Posterior vena cava (tissue), 2 donors: Measurements from ENCODE around the gene RPL35A. TPM values are rescaled to one million over a fixed set of nuclear protein-coding genes. Genes with fewer than 3 reads are reported as not detected.
A peak's percentile ranks its signal among the peaks of the same experiment; 100 is the strongest.
"Not testable (repeated sequence)": the region's sequence is repeated elsewhere in the genome, so short reads cannot be mapped to it uniquely, and the experiment has no call there.

ENCODE experiments used
- DNase-seq: peaks from one replicate; pipeline ENCODE4 v3.0.0-alpha.2; 2020; ENCODE audit warnings: low spot score
- intact Hi-C, 2 donors: fragments of 100-400 bp; cut with DNase I; formaldehyde crosslinking; loops; one replicate each; pipeline versions ENCODE4 v1.14.1 to v1.14.2; 2022 to 2023
- long read RNA-seq, 2 donors: library from polyadenylated mRNA; unstranded; transcript quantifications; one replicate each; pipeline ENCODE4 v2.0.0, GENCODE V29; 2020 to 2021
- total RNA-seq, 2 donors: library from RNA; stranded (reverse); fragmentation: NEBNext Ultra II Directional; extraction: Animal tissue kit (Norgen Biotek cat#: 25700); gene quantifications; one replicate each; pipeline ENCODE4 v1.2.1, GENCODE V29; 2021
- donor health status: DM: yes; HTN: yes; CAD: no.
- donor health status: DM: yes; HTN: yes; CAD: no.

Gene RPL35A
- 100 to 1,000 TPM; 655 to 664 TPM for total RNA-seq
- long read RNA-seq, donor 1, transcript RPL35A-206 (5 exons, 1,444 nt): major isoform, 67 of 74 reads
- long read RNA-seq, donor 1, partial matches to known transcripts: 0 of 74 reads
- long read RNA-seq, donor 1, other reads (novel, unspliced or antisense): 2 of 74 reads
- long read RNA-seq, donor 2, transcript RPL35A-206 (5 exons, 1,444 nt): major isoform, 149 of 166 reads
- long read RNA-seq, donor 2, partial matches to known transcripts: 12 of 166 reads
- long read RNA-seq, donor 2, other reads (novel, unspliced or antisense): 0 of 166 reads

DNA sequence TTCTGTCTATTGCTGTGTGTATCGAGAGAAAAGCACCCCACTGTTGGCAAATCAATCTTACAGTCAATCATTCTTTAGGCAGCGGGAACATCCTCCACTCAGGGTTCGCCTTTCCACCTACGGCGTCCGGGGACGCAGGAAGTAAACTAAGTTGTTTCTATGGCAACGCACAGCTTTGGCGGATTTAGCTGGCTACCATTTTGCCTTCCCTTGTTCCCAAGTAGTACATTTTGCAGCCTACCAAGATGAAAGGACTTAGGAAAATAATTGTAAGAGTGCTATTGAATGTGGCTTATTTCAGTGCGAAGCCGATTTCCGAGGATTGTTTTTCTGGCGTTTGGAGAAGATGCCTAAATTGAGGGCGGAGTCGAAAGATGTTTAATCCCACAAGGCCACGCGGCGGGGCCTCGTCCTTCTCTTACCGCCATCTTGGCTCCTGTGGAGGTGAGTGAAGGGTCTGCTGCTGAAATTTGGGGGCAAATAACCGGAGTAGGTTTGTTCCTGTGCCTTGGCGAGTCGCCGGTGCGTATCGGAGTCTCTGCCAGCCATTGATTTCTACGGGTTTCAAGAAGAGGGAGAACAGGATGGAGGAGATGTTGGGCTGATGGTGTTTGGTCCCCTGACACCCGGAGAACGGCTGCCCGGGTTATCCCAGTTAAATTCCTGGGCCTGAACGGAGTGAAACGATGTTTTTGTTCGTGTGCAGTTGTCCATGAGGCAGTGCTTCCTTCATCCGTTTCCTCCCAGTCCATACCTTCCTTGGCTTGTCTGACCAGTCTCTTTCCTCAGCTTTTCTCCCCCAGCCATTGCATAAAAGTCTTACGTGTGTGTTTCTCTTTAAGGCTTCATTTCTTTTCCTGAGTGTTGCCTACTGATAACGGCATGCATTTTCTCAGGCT lies at the start of gene RPL35A:
TSS of gene RPL35A (plus strand) at position 413 of the 899 bp plus-strand sequence. CDS start 778 bp downstream, outside the sequence.
- intact Hi-C loops: loop anchor here in 1 of 2 donors (5.0 kb wide), 1 partner anchor 43 kb away; no protein-coding TSS in a partner anchor
- DNase-seq: peak; percentile 96

DNA sequence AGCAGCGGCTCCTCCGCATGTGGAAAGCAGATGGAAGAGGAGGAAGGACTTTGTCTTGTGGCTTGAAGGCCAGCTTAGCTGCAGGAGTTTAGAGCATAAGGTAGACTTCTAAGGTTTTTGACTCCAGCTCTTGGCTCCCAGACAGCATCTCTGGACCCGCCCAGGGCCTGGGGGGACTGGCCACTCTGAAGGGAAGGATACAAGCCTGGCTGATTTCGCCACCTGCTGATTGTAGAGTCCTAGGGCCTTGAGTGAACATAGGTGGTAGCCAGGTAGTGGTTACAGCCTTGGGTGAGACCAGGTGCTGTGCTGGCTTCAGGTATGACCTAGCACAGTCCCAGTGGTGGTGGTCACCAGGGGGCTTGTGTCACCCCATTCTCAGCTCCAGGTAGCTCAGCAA lies 48.4 kb upstream of the RPL35A start:
- DNase-seq: no peak
- intact Hi-C loops: no loop called here

DNA sequence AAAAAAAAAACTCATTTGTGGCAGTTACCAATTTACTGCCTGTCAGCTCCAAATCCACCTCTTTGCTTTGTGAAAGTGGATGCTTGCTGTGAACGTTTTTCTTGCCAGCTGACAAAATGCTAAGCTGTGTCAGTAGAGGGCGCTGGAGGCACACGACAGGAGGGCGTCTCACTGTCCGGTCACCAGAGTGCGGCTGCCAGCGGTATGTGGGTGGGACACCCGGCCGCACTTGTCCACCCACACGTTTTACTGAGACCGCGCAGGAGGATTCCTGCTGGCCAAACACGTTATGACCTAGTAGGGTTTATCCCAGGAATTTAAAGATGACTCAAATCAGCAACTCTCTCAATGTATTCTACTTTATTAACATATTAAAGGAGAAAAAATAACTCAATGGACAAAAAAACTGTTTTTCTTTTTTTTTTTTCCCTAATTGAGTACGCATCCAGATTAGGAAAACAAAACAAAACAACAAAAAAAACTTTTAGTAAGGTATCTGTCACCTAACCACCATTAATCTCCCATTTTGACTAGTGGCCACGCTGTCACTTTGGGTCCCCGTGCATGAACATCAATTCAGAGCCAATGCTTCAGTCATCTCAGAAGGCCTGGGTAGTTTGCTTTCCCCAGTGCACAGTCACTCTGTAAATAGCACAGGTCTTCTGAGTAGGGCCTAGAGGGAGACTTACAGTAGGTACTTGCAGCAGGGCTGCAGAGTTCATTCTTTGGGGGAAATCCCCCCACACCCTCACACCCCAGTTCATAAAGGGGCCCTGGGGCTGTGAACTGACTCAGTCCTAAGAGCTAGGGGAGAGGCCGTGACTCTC lies 43.8 kb upstream of the RPL35A start:
- peak; percentile 96 for DNase-seq
- intact Hi-C loops: loop anchor here in 1 of 2 donors (5.0 kb wide), 1 partner anchor 41 kb away; no protein-coding TSS in a partner anchor

DNA sequence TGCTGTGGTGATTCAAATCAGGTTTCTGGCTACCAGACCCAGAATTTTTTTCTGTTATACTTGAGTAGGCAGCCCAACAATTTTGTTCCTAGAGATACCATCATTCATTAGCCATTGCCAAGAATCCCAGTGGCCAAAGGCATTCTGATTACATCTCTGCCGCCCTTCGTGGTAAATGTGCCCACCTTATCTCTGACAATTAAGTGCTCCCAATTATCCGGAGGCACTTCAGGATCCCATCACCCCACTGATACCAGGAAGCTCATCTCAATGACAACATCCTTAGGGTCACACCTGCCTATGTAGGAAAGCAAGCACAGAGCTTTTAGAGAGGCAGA lies 43.2 kb upstream of the RPL35A start:
- no peak for DNase-seq
- intact Hi-C loops: loop anchor here in 1 of 2 donors (5.0 kb wide), 1 partner anchor 40 kb away; no protein-coding TSS in a partner anchor

DNA sequence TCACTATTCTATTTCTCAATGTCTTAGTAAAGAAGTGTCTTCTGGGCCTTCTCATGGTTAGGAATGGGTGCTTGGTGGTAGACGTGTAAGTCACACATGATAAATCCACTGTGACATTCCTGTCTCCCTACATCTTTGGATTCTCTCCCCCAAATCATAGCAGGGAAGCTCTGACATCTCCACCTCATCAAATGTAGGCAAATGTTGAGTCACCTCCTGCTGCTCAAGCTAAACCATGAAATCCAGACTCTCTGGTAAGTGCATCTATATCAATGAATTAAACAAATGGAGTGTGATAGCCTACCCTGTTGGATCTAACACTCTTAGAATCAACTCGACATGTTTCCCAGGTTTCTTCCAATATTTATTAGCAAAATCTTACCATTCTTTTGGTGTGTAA lies 42.8 kb upstream of the RPL35A start:
- intact Hi-C loops: loop anchor here in 1 of 2 donors (5.0 kb wide), 1 partner anchor 40 kb away; no protein-coding TSS in a partner anchor

DNA sequence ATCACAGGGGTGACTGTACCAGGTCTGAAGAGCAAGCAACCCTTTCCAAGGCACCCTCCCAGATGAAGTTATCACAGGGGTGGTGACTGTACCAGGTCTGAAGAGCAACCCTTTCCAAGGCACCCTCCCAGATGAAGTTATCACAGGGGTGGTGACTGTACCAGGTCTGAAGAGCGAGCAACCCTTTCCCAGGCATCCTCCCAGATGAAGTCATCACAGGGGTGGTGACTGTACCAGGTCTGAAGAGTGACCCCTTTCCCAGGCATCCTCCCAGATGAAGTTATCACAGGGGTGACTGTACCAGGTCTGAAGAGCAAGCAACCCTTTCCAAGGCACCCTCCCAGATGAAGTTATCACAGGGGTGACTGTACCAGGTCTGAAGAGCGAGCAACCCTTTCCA lies 41.4 kb upstream of the RPL35A start:
- intact Hi-C loops: loop anchor here in 1 of 2 donors (5.0 kb wide), 1 partner anchor 39 kb away; no protein-coding TSS in a partner anchor
- not testable (repeated sequence) for DNase-seq

More for the DNA sequence above, 42.8 kb upstream of the RPL35A start:
- no peak for DNase-seq

DNA sequence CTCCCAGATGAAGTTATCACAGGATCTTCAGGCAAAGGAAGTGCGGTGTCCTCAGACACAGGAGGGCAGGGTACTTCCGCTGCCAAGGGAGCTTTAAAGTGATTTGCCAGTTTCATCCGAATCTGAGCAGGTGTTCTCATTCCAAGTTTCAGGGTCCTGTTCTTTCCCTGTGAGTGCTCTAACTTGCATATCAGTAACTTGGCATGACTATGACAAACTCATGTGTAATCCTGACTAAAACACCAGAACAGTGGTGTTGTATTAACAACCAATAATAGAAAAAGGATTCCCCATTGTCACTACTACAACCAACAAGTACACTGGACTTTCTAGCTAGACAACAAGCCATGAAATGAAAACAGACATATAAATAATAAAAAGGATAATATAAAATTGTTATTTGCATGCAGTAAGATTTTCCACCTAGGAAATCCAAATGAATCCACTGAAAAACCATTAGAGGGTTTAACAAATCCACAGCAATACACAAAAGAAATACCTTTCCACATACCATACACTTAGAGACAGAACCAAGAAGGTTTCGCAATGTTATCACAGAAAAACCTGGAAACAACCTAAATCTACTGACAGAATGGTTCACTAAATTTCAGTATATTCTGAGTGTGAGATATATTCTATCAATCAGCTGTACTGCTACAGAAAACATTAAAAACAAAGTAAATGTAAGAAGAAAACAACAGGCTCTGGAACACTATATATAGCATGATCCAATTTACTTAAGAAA lies 40.9 kb upstream of the RPL35A start:
- intact Hi-C loops: loop anchor here in 1 of 2 donors (5.0 kb wide), 1 partner anchor 38 kb away; no protein-coding TSS in a partner anchor
- no peak for DNase-seq

DNA sequence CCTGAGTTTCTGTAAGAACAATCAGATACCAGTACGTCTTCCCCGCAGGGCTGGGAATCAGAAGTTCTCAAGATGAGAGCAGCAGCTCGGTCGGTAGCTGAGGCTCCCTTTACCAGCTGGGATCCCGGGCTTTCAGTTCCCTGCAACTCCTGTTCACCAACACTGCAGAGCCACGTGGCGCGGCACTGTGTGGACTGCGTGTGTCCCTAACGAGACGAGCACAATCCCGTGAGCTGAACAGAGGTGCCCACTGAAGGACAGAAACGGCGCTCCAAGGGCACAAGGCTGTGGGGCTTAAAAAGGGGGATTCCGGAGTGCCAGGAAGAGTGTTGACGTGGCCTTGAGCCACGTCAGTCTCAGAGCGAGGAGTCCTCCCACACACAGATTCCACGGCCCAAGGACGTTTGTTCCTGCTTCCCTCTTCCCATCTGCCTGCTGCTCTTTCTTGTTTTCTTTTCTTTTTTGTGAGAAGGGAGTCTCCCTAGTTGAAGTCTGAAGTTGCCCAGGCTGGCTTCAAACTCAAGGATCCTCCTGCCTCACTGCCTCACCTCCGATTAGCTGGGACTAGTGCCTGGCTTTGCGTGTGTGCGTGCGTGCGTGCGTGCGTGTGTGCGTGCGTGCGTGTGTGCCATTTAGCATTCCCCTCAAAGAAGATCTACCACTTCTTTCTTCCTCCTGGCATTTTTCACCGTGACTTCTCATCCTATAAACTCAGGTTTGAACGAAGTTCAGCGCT lies 37.1 kb upstream of the RPL35A start:
- intact Hi-C loops: no loop called here
- no peak for DNase-seq

DNA sequence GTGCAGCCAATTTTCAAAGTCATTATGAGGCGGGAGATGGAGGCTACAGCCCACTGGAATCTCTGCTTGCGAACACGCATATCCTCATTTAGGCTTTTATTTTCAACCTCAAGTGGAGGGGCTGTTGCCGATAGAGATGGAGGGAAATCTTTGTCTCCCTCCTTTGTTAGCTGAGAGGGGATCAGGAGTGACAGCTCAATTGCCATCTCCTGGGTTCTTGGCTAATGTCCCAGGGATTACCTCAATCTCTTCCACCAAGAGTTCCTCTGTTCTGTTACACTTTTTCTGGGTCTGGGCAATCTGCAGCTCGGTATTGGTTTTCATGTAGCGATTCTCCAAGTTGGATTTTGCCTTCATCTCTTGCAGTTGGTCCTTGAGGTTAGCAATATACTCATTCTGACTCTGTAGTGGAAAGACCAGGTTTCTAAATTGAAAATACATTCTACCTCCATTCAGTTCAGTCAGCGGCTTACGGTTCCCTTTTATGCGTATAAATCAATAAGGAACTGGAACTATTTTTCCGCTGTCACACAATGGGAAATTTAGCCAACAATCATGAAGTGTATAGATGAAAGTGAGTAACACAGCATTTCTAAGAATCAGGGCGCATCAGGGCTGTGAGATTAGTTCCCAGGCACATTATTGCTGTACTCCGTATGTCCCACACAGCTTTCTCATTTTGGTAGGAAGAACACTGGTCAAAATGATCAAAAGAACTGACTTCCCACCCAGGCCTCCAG lies 36.2 kb upstream of the RPL35A start:
- intact Hi-C loops: no loop called here
- no peak for DNase-seq

DNA sequence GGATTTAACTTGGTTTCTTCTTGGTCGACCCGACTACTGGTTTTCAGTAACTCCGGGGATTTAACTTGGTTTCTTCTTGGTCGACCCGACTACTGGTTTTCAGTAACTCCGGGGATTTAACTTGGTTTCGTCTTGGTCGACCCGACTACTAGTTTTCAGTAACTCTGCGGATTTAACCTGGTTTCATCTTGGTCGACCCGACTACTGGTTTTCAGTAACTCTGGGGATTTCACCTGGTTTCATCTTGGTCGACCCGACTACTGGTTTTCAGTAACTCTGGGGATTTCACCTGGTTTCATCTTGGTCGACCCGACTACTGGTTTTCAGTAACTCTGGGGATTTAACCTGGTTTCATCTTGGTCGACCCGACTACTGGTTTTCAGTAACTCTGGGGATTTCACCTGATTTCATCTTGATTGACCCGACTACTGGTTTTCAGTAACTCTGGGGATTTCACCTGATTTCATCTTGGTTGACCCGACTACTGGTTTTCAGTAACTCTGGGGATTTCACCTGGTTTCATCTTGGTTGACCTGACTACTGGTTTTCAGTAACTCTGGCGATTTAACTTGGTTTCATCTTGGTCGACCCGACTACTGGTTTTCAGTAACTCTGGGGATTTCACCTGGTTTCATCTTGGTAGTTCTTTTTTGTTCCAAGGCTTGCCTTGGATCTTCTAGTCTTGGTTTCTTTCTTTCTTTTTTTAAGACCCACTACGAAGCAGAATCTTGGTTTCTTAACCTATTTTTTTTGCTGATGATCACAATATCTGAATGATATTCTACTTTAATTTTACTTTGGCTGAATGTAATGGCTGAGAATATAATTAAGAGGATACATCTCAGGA lies 28.3 kb upstream of the RPL35A start:
- DNase-seq, intact Hi-C loops: not testable (repeated sequence)

DNA sequence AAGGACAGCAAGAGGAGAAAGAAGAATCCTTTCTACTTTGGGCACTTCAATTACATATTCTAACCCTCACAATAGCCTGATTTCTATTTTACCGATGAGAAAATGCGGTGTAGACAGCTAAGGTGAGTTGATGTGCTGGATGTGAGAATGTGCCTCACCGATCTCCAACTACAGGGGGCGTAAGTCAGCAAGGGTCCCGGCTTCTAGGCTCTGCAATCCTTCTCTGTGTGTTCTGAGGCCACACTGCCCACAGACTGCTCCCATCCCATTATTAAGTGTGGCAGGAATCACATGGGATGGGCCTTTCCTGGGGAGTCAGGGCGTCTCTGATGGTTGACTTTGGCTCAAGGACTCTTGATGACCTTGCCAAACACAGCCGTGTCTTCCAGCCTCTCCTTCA lies 23.6 kb upstream of the RPL35A start:
- no peak for DNase-seq
- intact Hi-C loops: no loop called here

DNA sequence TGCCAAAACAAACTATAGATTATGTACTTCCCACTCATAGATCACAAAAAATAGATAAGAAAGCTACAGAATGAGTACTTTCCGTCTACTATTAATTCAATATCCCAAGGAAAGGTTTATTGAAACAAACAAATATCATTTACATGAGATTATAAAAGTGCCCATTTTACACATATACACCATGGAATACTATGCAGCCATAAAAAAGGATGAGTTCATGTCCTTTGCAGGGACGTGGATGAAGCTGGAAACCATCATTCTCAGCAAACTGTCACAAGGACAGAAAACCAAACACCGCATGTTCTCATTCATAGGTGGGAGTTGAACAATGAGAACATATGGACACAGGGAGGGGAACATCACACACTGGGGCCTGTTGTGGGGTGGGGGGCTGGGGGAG lies 22.4 kb upstream of the RPL35A start:
- DNase-seq, intact Hi-C loops: not testable (repeated sequence)

DNA sequence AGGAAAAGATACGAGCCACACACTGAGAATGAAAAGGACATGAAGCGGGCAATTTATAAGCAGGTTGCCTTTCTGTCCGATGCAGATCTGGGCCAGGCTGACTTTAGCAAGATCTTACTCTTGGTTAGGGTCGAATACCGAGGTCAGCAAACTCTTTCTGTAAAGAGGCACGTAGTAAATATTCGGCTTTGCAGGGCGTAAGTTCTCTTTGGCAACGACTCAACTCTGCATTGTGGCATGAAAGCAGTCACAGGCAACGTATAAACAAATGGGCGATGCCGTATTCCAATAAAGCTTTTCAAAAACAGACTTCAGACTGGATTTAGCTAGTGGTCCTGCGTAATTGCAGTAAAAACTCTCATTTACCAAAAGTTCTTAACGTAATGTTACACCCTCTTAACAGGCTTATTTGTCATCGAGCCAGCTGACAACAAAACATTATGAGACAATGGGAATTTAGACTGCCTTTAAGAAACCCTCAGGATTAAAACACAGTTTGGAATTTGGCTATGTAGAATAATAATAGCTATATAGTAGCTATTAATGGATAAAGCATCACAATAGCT lies 13.1 kb upstream of the RPL35A start:
- no peak for DNase-seq
- intact Hi-C loops: no loop called here

DNA sequence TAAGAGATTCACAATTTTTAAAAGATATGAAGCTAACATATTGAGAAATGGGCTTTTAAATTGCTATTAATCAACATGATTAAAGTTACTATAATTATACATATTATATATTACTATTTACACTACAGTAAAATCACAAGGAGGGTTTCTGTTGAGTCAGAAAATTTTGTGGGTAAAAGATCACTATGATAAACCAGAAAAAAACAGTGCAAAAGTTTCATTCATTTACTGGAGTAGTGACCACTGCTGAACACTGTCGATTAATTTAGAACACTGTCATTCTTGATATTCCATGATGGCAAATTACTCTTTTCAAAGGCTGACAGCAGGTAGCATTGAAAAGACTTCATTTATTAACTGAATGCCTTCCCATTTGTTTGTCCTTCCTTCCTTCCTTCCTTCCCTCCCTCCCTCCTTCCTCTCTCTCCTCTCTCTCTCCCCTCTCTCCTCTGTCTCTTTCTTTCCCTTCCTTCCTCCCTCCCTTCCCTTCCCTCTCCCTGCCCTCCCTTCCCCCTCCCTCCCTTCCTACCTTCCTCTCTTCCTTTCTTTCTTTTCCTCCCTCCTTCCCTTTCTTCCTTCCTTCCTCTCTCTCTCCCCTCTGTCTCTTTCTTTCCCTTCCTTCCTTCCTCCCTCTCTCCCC lies 9.1 kb upstream of the RPL35A start:
- intact Hi-C loops: no loop called here
- no peak for DNase-seq

DNA sequence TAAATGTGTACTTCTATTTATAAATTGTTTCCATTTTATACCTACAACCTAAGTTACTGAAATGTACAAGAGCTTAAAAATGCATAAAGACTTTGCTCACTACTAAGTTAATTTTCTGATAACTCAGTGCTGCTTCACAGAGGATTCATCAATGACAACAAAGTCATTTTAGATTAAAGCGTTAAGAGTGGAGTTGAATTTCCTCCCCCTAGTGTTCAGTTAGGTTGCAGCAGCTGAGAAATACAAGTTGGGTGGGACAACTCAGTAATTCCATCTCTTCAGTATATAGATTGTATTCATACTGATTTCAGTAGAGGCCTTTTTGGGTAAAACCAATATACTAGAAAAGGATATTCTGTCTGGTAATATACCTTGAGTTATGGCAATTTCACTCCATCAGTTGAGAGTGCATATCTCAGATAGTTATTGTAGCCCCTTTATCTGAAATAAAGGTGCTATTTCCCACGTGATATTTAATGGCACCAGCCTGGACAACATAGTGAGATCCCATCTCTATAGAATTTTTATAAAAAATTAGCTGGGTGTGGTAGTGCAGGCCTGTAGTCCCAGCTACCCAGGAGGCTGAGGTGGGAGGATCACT lies 6.9 kb upstream of the RPL35A start:
- no peak for DNase-seq
- intact Hi-C loops: no loop called here
